H9 (cell line): ENCODE results near the gene RPL28. TPM values are rescaled to one million over a fixed set of nuclear protein-coding genes. Genes with fewer than 3 reads are reported as not detected.

ENCODE experiments used
- DNase-seq: peaks from one replicate; pipeline ENCODE4 v3.0.0-alpha.2; 2017
- H2AFZ ChIP-seq: one replicate; pipeline ENCODE4 v1.6.1; 2013; ENCODE audit warnings: mild to moderate bottlenecking, low read length, control low read depth, moderate library complexity
- H2AK5ac ChIP-seq: 2 replicates; pipeline ENCODE4 v1.6.1; 2013; ENCODE audit warnings: low read length, control low read depth, mixed read lengths; ENCODE audit not compliant: insufficient read length
- H2BK120ac ChIP-seq: one replicate; pipeline ENCODE4 v1.6.1; 2013; ENCODE audit warnings: low read depth, mild to moderate bottlenecking, low read length, control low read depth, inconsistent platforms; ENCODE audit not compliant: poor library complexity, severe bottlenecking
- H2BK12ac ChIP-seq: 2 replicates; pipeline ENCODE4 v1.6.1; 2013; ENCODE audit warnings: low read length, control low read depth, mixed read lengths, low read depth; ENCODE audit not compliant: insufficient read length
- H2BK15ac ChIP-seq: 2 replicates; pipeline ENCODE4 v1.6.1; 2013; ENCODE audit warnings: low read depth, low read length, control low read depth
- H2BK20ac ChIP-seq: one replicate; pipeline ENCODE4 v1.6.1; 2013; ENCODE audit warnings: low read depth, mild to moderate bottlenecking, low read length, control low read depth, inconsistent platforms; ENCODE audit not compliant: poor library complexity, severe bottlenecking
- H2BK5ac ChIP-seq: 2 replicates; pipeline ENCODE4 v1.6.1; 2013; ENCODE audit warnings: low read length, control low read depth, mixed read lengths; ENCODE audit not compliant: insufficient read length
- H3K14ac ChIP-seq: 2 replicates; pipeline ENCODE4 v1.6.1; 2013; ENCODE audit warnings: low read length, control low read depth; ENCODE audit not compliant: insufficient read depth
- H3K18ac ChIP-seq: 2 replicates; pipeline ENCODE4 v1.6.1; 2013; ENCODE audit warnings: low read depth, mild to moderate bottlenecking, mixed read lengths, low read length, control low read depth; ENCODE audit not compliant: insufficient read length
- H3K23ac ChIP-seq: 2 replicates; pipeline ENCODE4 v1.6.1; 2013; ENCODE audit warnings: low read length, control low read depth, mixed read lengths, low read depth; ENCODE audit not compliant: insufficient read length
- H3K23me2 ChIP-seq: 2 replicates; pipeline ENCODE4 v1.6.1; 2013; ENCODE audit warnings: low read depth, mild to moderate bottlenecking, mixed read lengths, low read length, control low read depth; ENCODE audit not compliant: insufficient read length, poor library complexity, severe bottlenecking
- H3K27ac ChIP-seq: 2 replicates; pipeline ENCODE4 v1.5.1; 2013; ENCODE audit warnings: low read length, control low read depth, mixed read lengths, low read depth; ENCODE audit not compliant: insufficient read length
- H3K27me3 ChIP-seq: 2 replicates; pipeline ENCODE4 v1.6.1; 2013; ENCODE audit warnings: low read length, control low read depth, inconsistent platforms; ENCODE audit not compliant: insufficient read depth
- H3K4ac ChIP-seq: 2 replicates; pipeline ENCODE4 v1.6.1; 2013; ENCODE audit warnings: low read depth, mild to moderate bottlenecking, control low read depth, inconsistent platforms, low read length, moderate library complexity
- H3K4me1 ChIP-seq: 2 replicates; pipeline ENCODE4 v1.6.1; 2013; ENCODE audit warnings: low read length, control low read depth, inconsistent platforms; ENCODE audit not compliant: insufficient read depth
- H3K4me2 ChIP-seq: 2 replicates; pipeline ENCODE4 v1.6.1; 2013; ENCODE audit warnings: low read length, control low read depth, mixed read lengths; ENCODE audit not compliant: insufficient read length, insufficient read depth
- H3K56ac ChIP-seq: 2 replicates; pipeline ENCODE4 v1.6.1; 2013; ENCODE audit warnings: low read depth, mild to moderate bottlenecking, mixed read lengths, low read length, control low read depth; ENCODE audit not compliant: insufficient read length
- H3K79me1 ChIP-seq: 2 replicates; pipeline ENCODE4 v1.6.1; 2013; ENCODE audit warnings: low read depth, mild to moderate bottlenecking, moderate library complexity, low read length, control low read depth, inconsistent platforms; ENCODE audit not compliant: insufficient read depth, poor library complexity, severe bottlenecking
- H3K79me2 ChIP-seq: 2 replicates; pipeline ENCODE4 v1.6.1; 2013; ENCODE audit warnings: low read length, control low read depth, inconsistent platforms; ENCODE audit not compliant: insufficient read depth
- H3K9ac ChIP-seq: 2 replicates; pipeline ENCODE4 v1.6.1; 2013; ENCODE audit warnings: low read length, control low read depth, mixed read lengths; ENCODE audit not compliant: insufficient read length; ENCODE audit errors: extremely low read depth
- H3K9me3 ChIP-seq: one replicate; pipeline ENCODE4 v1.6.1; 2013; ENCODE audit warnings: low read depth, low read length, inconsistent platforms; ENCODE audit not compliant: control insufficient read depth
- H3T11ph ChIP-seq: one replicate; pipeline ENCODE4 v1.6.1; 2013; ENCODE audit warnings: mild to moderate bottlenecking, low read length, control low read depth, inconsistent platforms
- H4K20me1 ChIP-seq: one replicate; pipeline ENCODE4 v1.6.1; 2013; ENCODE audit not compliant: control insufficient read depth, insufficient read length, insufficient read depth
- H4K5ac ChIP-seq: 2 replicates; pipeline ENCODE4 v1.6.1; 2013; ENCODE audit warnings: low read depth, mild to moderate bottlenecking, mixed read lengths, low read length, control low read depth; ENCODE audit not compliant: insufficient read length
- H4K8ac ChIP-seq: replicated peaks from 2 replicates; pipeline ENCODE4 v1.6.1; 2013; ENCODE audit warnings: low read length, control low read depth, mixed read lengths, low read depth; ENCODE audit not compliant: insufficient read length
- H4K91ac ChIP-seq: 2 replicates; pipeline ENCODE4 v1.6.1; 2013; ENCODE audit warnings: low read depth, mild to moderate bottlenecking, moderate library complexity, mixed read lengths, low read length, control low read depth; ENCODE audit not compliant: insufficient read length
- H3K27ac Mint-ChIP-seq, 3 experiments: 2 replicates in 2 of 3; 3 replicates in 1 of 3; pipeline ENCODE4 v1.8.0; 2020 to 2021; ENCODE audit warnings: mixed read lengths in 3 of 3, mild to moderate bottlenecking in 1 of 3, moderate library complexity in 1 of 3
- H3K27me3 Mint-ChIP-seq: 2 replicates; pipeline ENCODE4 v1.8.0; 2021; ENCODE audit warnings: low read depth, mild to moderate bottlenecking, moderate library complexity, mixed read lengths
- H3K36me3 Mint-ChIP-seq, 3 experiments: 2 replicates in 2 of 3; 3 replicates in 1 of 3; pipeline ENCODE4 v1.8.0; 2020 to 2021; ENCODE audit warnings: low read depth in 3 of 3, mixed read lengths in 3 of 3; ENCODE audit not compliant: insufficient read depth in 1 of 3
- H3K4me1 Mint-ChIP-seq, 2 experiments: 2 replicates each; pipeline ENCODE4 v1.8.0; 2020; ENCODE audit warnings: mixed read lengths in 2 of 2
- H3K4me3 Mint-ChIP-seq, 2 experiments: 2 replicates in 1 of 2; 3 replicates in 1 of 2; pipeline ENCODE4 v1.8.0; 2020 to 2021; ENCODE audit warnings: mild to moderate bottlenecking in 2 of 2, mixed read lengths in 2 of 2, moderate library complexity in 1 of 2
- H3K9me3 Mint-ChIP-seq, 2 experiments: 2 replicates in 1 of 2; 3 replicates in 1 of 2; pipeline ENCODE4 v1.8.0; 2020; ENCODE audit warnings: mild to moderate bottlenecking in 2 of 2, mixed read lengths in 2 of 2, moderate library complexity in 1 of 2
- CTCF ChIP-seq: fragments of 200-600 bp; sonication (generic); conservative IDR thresholded peaks from 3 replicates; pipeline ENCODE4 v1.8.0; 2021; ENCODE audit warnings: antibody characterized with exemption, mild to moderate bottlenecking
- WGBS: extraction: QIAGEN DNeasy Blood & Tissue Kit; methylation state at CpG from one replicate; pipeline ENCODE4 v1.1.7; 2013; ENCODE audit warnings: missing lambda C conversion rate, low lambda C conversion rate, mixed read lengths; ENCODE audit not compliant: insufficient read length; ENCODE audit errors: extremely low coverage; 5-methylcytosine and 5-hydroxymethylcytosine counted together
- total RNA-seq: library from RNA; stranded (reverse); gene quantifications from 2 replicates; pipeline ENCODE4 v1.2.1, GENCODE V29; 2021

RPL28 gene
- total RNA-seq, 1 experiment from 2014 or later = 2,076 TPM

- Histone ChIP-seq H3K4ac (no peak overlapping the region), H3K27ac (no peak overlapping the region), H3K4me2 (no peak overlapping the region), H2BK5ac (no peak overlapping the region), H2AFZ (no peak overlapping the region), H2BK120ac (no peak overlapping the region), H3K79me1 (peaks cover 7% of the 10 kb centered on the region), H3K4me1 (no peaks in the 10 kb centered on the region; the same call in 1 of the 2 replicates), H3K56ac (no peak overlapping the region), H3K23me2 (peaks cover 6% of the 10 kb centered on the region), H2BK15ac (no peak overlapping the region), H3K18ac (no peak overlapping the region), H3K23ac (no peak overlapping the region), H2AK5ac (no peak overlapping the region), H3K14ac (no peak overlapping the region), H2BK20ac (no peak overlapping the region), H3K9ac (no peak overlapping the region), H4K20me1 (no peaks in the 10 kb centered on the region), H3K9me3 (no peaks in the 10 kb centered on the region), H4K5ac (no peak overlapping the region), H4K8ac (no peak overlapping the region), H3T11ph (no peak overlapping the region), H3K27me3 (no peaks in the 10 kb centered on the region), H3K79me2 (peaks cover 14% of the 10 kb centered on the region; the same call in 1 of the 2 replicates), H2BK12ac (no peak overlapping the region), H4K91ac (no peak overlapping the region)
- TF ChIP-seq CTCF = no peak
- Mint-ChIP-seq H3K36me3 (peaks cover 25 to 26% (median 26%) of the 10 kb centered on the region in 3 experiments), H3K27me3 (peaks cover 34% of the 10 kb centered on the region), H3K27ac (no peak overlapping the region), H3K9me3 (peaks cover 20 to 21% of the 10 kb centered on the region in 2 experiments), H3K4me1 (peaks cover 18 to 23% of the 10 kb centered on the region in 2 experiments), H3K4me3 (no peak overlapping the region)
- no peak for DNase-seq
- no CpG with 5 or more reads among the region's 2 CpGs for WGBS
These were observed 24.4 kb downstream of the RPL28 start for GRCh38 chr19:55410168-55410567.
